Muscle of arm (tissue), 12 donors: ENCODE data around the gene GALE. TPM values are rescaled to one million over a fixed set of nuclear protein-coding genes. Genes with fewer than 3 reads are reported as not detected.

Source experiments
- DNase-seq: peaks from one replicate; pipeline ENCODE4 v3.0.0-alpha.2; 2013
- polyA plus RNA-seq, 12 donors: library from polyadenylated mRNA; unstranded; fragments of 120-200 nt; gene quantifications; one replicate each; pipeline ENCODE4 v1.2.1, GENCODE V29; 2013; ENCODE audit not compliant: insufficient read length in 12 of 12

GALE gene
- polyA plus RNA-seq, 12 donors: 12.9 to 69.3 (median 19.7) TPM; not detected in 1

DNA sequence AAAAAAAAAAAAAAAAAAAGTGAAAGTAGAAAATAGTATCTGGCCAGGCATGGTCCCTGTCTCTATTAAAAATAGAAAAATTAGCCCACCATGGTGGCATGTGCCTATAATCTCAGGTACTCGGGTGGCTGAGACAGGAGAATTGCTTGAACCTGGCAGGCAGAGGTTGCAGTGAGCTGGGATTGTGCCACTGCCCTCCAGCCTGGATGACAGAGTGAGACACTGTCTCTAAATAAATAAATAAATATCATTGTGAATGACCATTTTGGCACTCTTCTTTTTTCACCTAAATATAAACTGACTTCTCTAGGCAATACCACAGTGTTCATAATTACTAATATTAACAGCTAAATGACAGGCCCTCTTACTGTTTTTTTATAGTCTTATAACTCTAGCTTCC lies 42.7 kb downstream of the GALE start:
- no peak for DNase-seq

DNA sequence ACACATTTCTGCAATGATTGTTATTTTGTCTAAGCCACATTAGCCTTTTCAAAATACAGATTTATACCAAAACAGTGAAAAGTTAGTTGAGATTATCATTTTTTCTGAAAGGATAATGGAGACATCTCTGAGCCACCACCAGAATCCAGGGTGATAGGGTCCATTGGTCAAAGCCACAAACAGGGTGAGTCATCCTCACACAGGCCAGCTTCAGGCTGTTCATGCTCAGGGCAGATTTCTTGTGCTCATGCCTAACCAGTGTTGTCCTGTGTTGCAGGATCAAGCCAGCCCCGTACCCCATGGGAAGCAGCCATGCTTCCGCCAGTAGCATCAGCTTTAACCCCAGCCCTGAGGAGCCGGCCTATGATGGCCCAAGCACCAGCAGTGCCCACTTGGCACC lies 43.9 kb downstream of the GALE start:
- no peak for DNase-seq

DNA sequence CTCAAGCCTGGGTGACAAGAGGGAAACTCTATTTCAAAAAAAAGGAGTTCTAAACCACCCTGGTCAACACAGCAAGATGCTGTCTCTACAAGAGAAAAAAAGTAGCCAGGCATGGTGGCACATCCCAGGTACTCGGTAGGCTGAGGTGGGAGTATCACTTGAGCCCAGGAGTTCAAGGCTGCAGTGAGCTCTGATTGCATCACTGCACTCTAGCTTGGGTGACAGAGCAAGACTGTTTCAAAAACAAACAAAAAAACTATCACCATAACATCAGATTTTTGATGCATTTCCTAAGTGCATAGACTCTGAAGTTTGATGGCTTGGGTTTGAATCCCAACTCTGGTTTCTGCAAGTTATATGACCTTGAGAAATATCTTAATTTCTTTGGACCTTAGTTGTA lies 47.6 kb downstream of the GALE start:
- no peak for DNase-seq

DNA sequence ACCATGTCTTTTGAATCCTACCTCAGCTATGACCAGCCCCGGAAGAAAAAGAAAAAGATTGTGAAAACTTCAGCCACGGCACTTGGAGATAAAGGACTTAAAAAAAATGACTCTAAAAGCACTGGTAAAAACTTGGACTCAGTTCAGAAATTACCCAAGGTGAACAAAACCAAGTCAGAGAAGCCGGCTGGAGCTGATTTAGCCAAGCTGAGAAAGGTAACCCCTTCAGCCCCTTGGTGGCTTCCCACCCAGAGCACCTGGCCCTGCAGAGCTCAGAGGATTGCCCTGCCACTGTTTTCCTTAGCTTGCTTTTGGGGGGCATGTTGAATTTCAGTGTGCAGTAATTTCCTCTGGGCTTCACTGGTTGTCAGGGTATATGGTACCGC lies 48.7 kb downstream of the GALE start:
- no peak for DNase-seq

DNA sequence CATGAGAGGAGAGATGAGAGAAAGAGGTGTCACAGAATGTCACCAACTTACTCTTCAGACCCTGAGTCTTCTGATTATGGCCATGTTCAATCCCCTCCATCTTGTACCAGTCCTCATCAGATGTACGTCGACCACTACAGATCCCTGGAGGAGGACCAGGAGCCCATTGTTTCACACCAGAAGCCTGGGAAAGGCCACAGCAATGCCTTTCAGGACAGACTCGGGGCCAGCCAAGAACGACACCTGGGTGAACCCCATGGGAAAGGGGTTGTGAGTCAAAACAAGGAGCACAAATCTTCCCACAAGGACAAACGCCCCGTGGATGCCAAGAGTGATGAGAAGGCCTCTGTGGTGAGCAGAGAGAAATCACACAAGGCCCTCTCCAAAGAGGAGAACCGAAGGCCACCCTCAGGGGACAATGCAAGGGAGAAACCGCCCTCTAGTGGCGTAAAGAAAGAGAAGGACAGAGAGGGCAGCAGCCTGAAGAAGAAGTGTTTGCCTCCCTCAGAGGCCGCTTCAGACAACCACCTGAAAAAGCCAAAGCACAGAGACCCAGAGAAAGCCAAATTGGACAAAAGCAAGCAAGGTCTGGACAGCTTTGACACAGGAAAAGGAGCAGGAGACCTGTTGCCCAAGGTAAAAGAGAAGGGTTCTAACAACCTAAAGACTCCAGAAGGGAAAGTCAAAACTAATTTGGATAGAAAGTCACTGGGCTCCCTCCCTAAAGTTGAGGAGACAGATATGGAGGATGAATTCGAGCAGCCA lies 49.3 kb downstream of the GALE start:
- DNase-seq: no peak

DNA sequence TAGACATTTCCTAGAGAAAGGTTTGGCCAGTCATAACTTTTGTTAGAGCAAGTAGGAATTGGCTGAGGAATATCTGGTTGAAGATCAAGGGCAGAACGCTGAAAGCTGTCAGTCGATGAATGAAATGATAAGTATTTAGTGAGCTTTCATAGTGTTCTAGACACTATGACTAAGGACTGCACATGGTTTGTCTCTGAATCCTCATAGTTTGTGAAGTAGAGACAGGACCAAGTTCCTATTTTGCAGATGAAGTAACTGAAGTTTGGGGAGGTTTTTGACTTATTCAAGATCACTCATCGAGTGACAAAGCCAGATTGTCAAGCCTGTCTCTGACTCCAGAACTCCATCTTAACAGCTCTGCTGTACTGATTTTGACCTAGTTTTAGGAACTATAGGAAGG lies 52.5 kb downstream of the GALE start:
- no peak for DNase-seq

Other genes starting within 250 kb of the GALE start
- gene ID3, start 241.3 kb downstream of the GALE start, polyA plus RNA-seq: 10 to 100 TPM in 11 of 12 donors, not detected in 1; 38.4 to 74.6 (median 61.2) TPM
- gene RPL11, start 108.9 kb downstream of the GALE start, polyA plus RNA-seq: 1,000 to 10,000 TPM in 11 of 12 donors, not detected in 1; 2,755 to 4,003 (median 2,978) TPM
- gene ELOA, start 57.3 kb downstream of the GALE start, polyA plus RNA-seq: 10 to 100 TPM in 11 of 12 donors, not detected in 1; 23.3 to 33.8 (median 30.6) TPM
- 10 to 100 TPM in 11 of 12 donors, not detected in 1; 32.9 to 54.7 (median 40.8) TPM for gene PITHD1, start 22.3 kb downstream of the GALE start, polyA plus RNA-seq
- gene LYPLA2, start 9.6 kb downstream of the GALE start, polyA plus RNA-seq: 10 to 100 TPM in 11 of 12 donors, not detected in 1; 24.0 to 61.1 (median 28.7) TPM
- gene HMGCL, start 24.7 kb upstream of the GALE start, polyA plus RNA-seq: 10 to 100 TPM in 11 of 12 donors, not detected in 1; 13.2 to 28.0 (median 22.5) TPM
- gene FUCA1, start 67.5 kb upstream of the GALE start, polyA plus RNA-seq: 10 to 100 TPM in 11 of 12 donors, not detected in 1; 11.4 to 21.9 (median 15.5) TPM
- gene CNR2, start 112.6 kb upstream of the GALE start, polyA plus RNA-seq: under 1 TPM in 9 of 12 donors, not detected in 3; 0.03 to 0.47 (median 0.08) TPM
- 100 to 1,000 TPM in 11 of 12 donors, not detected in 1; 100 to 180 (median 108) TPM for gene PNRC2, start 159.1 kb upstream of the GALE start, polyA plus RNA-seq
- 100 to 1,000 TPM in 10 of 12 donors, 10 to 100 TPM in 1, not detected in 1; 83.8 to 188 (median 133) TPM for gene SRSF10, start 179.6 kb upstream of the GALE start, polyA plus RNA-seq